Skin epidermis (tissue), 12 donors: ENCODE data around the gene GPR25.

Source experiments
- H3K27ac ChIP-seq, 21 experiments: fragments of 200-600 bp; sonication (generic) in 11 of 21; one replicate each; pipeline ENCODE4 v1.5.0; 2020; ENCODE audit warnings: mild to moderate bottlenecking in 3 of 21, inconsistent platforms in 2 of 21, moderate library complexity in 2 of 21
- H3K4me3 ChIP-seq, 7 experiments: fragments of 200-600 bp; sonication (generic) in 2 of 7; one replicate each; pipeline ENCODE4 v1.5.0; 2020; ENCODE audit warnings: inconsistent platforms in 2 of 7, mild to moderate bottlenecking in 2 of 7, moderate library complexity in 1 of 7

GPR25 gene

DNA sequence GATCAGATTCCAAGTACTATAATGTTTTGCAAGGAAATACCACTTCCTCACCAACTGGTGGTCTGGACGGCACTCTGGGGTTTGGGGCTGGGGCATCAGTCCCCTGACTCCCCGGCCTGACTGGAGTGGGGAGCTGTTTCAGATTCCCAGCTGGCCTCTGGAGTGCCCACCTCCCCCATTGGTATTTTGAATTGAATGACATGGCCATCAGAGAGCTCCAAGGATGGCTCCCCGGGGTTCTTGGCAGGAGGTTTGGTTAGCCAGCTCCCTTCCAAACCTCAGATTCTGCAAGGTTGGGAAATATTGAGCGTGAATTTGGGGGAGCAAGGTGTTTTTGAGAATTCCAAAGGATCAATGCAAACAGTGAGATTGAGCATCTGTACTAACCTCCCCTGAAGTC, 19.8 kb downstream of the GPR25 start:
- no peak overlapping the region for H3K4me3 ChIP-seq
- no peak overlapping the region for H3K27ac ChIP-seq

DNA sequence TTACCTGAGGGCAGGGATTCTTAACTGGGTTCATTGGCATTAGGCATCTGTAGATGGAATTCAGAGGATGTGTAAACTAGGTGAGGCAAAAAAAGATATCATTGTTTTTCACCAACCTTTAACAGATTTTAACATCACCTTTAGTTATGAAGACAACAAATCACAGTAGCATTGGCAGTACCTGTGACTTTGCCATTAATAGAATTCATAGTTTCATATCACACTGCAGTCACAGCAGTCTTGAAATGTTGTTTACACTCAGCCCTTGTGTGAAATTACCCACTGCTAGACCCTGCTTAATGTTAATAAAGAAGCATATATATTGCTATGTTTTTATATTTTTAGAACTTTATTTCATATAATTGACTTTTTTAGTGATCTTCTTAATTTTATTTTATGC, 20.2 kb downstream of the GPR25 start:
- H3K27ac ChIP-seq, result no peak overlapping the region
- no peak overlapping the region for H3K4me3 ChIP-seq

DNA sequence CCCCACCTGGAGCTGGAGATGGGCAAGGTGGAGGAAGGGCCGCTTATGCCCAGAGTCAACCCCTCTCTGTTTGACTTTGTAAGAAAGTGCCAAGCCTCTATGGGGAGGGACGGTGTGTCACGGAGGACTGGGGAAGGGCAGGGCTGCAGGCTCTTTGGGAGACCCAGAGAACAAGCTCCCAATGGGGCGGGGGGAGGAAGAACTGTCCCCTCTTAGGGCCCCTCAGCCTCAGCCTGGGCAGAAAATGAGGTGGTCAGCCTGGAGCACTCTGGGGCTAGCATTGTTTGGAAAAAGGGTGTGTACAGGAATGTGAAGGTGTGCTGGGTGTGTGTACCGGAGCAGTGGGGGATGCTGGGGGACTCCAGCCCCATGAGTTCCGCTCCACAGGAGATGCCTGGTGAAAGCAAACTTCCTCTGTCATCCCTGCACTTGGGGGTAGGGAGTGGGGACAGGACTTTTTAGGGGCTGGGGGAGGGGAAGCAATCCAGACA, 20.7 kb downstream of the GPR25 start:
- H3K4me3 ChIP-seq, result no peak overlapping the region
- no peak overlapping the region for H3K27ac ChIP-seq

DNA sequence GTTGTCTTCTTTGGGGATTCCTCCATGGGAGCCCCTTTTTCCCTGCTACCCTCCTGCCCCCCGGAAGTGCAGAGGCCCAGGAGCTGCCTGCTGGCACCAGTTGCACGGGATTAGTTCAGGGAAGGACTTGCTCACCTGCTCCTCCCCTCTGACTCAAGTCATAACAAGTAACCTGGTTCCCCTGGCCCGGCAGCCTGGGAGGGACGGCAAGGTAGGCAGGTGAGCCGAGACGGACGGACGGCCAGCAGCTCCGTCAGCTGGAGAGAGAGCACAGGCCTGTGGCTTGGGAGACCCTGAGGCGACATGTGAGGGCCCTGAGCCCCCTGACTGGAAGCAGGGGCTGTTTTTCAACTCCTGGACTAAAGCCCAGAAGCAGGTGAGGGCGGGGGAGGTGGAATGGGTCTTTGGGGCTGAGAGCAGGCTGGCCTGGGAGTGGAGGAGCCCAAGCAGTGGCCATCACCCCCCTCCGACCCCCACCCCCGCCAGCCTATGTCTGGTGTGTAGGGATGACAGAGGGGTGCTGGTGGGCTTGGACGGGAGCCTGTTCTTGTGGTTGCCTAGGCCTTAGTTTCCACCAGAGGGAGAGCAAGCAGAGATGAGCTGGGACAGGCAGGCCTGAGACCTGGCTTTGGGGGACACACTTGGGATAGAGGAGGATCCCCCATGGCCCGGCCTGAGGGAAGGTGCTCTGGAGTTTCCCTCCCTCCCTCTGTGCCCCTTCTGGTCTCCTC, 22.1 kb downstream of the GPR25 start, which contains the start of gene INAVA:
TSS of gene INAVA (plus strand) at position 189 of the 731 bp plus-strand sequence. CDS start 3,501 bp downstream, outside the sequence.
- Histone ChIP-seq H3K4me3 (peak within 1 kb of the TSS; percentile 32 to 56 (median 50)), H3K27ac (peak within 1 kb of the TSS; percentile 48 to 94 (median 87))

DNA sequence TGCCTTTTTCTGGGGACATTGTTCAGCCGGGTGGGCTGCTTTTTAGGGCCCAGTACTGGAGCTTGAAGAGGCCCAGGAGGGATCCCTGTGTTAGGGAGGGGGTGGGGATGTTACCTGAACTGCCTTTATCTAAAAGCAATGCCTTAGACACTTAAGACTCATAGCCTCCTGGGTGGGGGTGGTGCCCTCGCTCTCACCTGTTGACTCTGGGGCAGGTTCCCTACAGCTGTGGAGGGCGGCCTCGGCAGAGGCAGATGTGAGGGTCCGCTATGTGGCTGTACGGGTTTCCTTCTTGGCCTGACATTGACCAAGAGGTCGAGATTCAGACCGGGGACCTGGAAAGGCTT, 22.6 kb downstream of the GPR25 start:
- H3K4me3 ChIP-seq, result peak overlapping the region; percentile 32 to 56 (median 50)
- H3K27ac ChIP-seq, result peak overlapping the region in 20 of 21 experiments; percentile 70 to 94 (median 88)

DNA sequence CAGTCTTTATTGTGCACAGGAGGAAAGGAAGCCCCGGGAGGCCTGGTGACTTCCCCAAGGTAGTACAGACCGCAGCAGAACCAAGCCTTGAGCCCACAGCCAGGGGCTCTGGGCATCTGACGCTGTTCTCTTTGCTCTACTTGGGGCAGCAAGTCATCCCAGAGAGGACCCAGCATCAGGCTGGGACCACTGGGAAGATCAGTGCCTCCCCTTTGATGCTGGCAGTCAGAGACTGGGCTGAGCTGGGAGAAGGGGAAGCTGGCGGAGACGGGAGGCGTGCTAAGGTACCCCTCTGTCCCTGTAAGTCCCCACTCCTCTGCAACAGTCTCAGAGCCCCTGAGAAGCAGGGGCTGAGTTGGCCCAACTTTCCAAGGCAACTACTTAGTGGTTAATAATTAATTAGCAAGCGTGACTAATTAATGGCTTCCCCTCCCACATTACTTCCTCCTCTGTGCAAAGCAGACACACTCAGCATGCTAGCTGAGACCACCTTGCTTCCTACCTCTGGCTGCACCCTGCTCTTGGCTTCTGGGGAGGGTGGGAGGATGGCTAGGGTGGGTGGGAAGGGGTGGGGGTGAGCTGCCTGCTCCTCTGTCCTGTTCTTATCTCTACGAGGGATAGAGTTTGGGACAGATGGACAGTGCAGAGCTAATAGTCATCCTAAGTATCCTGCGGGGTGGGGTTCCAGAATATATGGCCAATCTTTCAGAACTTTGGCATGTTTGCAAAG, 23.2 kb downstream of the GPR25 start:
- peak overlapping the region; percentile 32 to 56 (median 50) for H3K4me3 ChIP-seq
- H3K27ac ChIP-seq, result peak overlapping the region in 20 of 21 experiments; percentile 70 to 94 (median 88)

DNA sequence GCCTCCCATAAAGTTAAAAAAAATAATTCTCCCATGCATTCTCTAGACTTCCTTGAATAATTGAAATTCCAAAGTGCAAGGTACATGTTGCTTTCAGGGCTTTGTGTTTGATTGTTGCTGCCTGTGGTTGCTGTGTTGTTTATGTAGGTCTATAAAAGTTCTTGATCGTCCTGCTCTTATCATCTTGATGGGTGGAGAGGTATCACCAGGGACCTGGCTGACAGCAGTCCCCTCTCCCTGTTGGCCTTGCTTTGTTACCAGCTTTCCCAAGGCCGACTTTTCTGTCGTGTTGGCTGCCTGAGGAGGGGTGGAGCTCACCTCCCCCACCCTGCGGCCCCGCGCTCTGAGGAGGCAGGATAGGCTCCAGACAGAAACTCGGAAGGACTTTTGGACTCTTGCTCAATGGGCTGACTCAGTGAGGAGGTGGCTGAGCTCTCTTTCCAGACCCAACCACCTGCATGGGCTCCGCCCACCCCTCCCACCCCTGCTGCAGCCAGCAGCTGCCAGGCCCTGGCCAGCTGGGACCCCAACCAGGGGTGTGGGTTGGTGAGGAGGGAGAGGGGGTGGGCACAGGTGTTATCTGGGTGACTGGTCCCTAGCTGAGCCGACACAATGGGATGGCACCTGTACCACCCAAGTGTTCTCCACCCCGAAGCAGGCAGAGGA, 23.9 kb downstream of the GPR25 start:
- H3K27ac ChIP-seq, result peak overlapping the region in 16 of 21 experiments; percentile 37 to 94 (median 89)
- peak overlapping the region; percentile 32 to 56 (median 50) for H3K4me3 ChIP-seq

DNA sequence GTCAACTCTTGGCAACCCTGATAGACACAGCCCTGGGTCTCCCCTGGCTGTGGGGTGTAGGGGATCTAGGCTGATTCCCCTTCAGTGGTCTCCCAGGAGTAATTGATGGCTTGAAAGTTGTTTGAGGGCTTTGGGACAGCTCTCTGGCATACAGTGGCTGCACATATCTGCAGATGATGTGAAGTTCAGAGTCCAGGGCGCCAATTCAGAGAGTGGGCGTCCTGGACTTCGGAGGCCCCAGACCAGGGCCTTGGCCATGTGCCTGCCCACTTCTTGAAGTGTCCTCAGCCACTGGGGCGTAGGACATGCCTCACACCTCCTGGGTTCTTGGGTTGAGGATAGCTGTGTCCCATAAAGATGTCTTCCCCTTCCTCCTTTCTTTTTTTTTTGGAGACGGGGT, 24.5 kb downstream of the GPR25 start:
- Histone ChIP-seq H3K4me3 (peak overlapping the region; percentile 5 to 56 (median 50)), H3K27ac (peak overlapping the region in 8 of 21 experiments; percentile 21 to 93 (median 81))

DNA sequence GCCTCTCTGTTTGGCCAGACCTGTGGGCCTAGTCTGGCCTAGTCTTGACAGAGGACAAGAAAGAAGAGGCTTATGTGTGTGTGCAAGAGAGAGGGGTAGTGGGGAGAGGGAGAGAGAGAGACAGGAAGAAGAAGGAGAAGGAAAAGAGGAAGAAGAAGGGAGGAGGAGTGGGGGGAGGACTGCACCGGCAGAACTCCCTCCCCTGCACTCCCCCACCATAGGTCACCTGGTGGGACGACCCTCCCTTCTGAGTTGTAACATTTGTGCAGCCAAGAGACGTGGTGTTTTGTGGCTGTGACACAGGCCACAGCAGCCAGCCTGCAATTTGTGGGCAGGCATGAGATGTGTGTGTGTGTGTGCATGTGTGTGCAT, 26.2 kb downstream of the GPR25 start:
- Histone ChIP-seq H3K27ac (peak overlapping the region in 2 of 21 experiments; percentile 20 to 41), H3K4me3 (no peak overlapping the region)

DNA sequence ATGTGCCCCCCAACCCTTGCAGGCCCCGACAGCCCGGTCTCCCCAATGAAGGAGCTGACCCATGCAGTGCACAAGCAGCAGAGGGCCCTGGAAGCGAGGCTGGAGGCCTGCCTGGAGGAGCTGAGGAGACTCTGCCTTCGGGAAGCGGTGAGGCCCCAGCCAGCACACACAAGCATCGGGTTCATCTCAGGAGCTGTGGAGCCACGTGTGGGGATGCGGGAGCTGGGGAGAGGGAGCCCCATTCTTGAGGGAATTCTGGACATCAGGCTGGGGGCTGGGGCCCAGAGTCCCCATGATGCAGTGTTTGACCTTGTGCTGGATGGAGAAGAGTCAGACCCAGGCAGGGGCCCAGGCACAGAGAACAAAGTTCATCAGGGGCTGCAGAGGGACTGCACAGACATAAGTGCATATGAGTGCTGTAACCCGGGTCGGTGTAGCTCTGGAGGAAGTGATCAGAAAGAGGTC, 26.7 kb downstream of the GPR25 start:
- H3K4me3 ChIP-seq, result no peak overlapping the region
- no peak overlapping the region for H3K27ac ChIP-seq

DNA sequence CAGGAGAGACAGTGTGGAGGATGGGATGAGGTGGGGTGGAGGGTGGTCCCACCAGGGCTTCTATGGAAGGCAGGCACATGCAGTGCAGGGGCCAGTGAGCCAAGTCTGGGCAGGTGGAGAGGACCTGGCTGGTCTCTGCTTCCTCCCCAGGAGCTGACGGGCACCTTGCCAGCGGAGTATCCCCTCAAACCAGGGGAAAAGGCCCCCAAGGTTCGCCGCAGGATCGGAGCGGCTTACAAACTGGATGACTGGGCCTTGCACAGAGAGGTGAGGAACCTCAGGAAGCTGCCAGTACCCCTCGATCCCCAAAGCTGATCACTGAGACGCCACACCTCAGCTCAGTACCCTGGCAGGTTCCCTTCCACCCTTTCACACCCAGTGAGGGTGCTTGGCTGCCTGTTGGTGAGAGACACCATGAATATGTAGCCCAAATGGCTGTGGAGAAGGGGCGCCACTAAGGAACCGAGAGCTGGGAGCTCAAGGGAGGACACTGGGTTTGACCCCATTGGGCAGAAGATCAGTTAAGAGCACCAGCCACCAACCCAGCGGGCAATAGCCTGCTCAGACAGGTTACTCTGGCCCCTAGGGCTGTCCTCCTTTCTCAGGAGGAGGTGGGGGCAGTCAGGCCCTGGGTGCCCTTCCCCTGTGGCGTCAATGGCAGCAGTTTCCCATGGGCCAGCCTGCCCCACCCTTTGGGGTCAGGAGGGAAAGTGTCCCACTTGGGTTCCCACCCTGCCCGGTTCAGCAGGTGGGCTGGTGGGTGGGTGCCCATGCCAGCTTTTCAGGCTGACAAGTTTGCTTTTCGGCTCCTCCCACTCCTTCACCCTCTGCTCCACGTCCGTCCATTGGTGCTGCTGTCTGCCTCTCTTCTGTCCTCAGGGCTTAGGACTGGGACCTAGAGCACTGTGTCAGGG, 27.4 kb downstream of the GPR25 start:
- Histone ChIP-seq H3K4me3 (no peak overlapping the region), H3K27ac (peak overlapping the region in 1 of 21 experiments; percentile 22)

DNA sequence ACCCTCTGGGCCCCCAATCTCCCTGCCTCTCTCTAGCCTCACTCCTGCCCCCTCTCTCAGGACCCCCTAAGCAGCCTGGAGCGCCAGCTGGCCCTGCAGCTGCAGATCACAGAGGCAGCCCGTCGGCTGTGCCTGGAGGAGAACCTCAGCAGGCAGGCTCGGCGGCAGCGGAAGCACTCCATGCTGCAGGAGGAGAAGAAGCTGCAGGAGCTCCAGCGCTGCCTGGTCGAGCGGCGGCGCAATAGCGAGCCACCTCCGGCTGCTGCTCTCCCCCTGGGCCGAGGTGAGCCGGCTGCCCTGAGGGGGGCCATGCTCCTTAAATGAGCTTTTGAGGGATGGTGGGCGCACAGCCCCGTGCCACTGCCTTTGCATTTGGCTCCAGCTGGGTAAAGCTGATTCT, 28.1 kb downstream of the GPR25 start:
- Histone ChIP-seq H3K27ac (peak overlapping the region in 1 of 21 experiments; percentile 22), H3K4me3 (no peak overlapping the region)

DNA sequence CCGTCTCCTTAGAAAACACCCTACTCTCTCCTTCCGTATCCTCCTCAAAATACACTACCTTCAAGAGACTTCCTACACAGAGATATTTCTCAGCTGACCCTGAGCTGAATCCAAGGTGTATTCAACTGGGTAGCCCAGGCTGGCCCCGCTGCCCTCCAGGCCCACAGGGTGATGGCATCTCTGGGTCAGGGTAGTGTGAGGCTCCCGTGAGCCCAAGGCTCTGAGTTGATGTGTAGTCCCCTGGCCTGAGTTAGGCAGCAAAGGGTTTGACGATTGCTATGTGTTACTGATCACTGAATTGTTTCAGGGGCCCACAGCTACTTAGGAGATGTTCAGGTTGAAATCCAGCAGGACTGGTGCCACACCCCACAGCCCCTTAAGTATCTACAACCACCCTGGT, 28.6 kb downstream of the GPR25 start:
- H3K27ac ChIP-seq, result peak overlapping the region in 1 of 21 experiments; percentile 22
- H3K4me3 ChIP-seq, result no peak overlapping the region

DNA sequence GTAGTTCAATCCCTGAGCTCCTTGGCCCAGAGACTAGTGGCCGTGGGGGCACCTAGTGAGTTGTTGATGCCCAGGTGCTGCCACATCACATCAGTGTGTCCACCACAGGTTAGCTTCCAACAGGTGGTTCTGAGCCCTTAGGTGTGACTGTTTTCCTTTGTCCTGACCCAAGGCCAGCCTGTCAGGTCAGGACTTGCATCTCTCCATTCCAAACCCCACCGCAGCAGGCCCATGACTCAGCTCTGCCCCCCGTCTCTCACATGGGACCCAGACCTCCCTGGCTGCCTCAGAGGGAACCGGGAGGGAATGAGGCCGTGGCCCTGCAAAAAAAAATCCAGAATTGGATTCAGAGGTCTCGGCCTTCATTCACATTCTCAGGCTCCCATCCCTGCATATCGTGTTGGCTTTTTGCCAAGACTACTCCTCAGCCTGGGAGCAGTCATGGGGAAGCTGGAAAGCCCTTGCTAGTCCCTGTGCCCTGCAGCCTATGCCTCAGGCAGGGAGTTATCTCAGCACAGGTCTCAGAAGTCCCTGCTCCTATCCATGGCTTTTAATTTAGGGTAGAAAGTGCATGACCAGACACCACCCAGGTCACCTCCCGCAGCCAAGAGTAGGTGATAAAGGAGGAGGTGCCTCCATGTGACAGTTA, 29.1 kb downstream of the GPR25 start:
- Histone ChIP-seq H3K27ac (peak overlapping the region in 1 of 21 experiments; percentile 22), H3K4me3 (no peak overlapping the region)

DNA sequence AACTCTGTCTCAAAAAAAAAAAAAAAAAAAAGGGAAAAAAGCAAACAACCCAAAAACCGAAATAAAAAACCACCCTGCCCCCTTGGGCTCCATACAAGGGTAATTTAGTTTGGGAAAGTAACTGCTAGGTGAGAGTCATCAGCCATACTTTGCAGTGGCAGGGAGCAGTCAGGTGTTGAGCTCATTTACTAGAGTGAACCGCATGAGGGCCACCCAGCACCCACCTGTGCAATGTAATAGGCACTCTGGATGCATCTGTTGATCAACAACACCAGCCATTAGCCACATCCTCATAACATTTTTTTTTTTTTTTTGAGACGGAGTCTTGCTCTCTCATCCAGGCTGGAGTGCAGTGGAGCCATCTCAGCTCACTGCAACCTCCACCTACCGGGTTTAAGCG, 31.0 kb downstream of the GPR25 start:
- H3K4me3 ChIP-seq, result no peak overlapping the region
- H3K27ac ChIP-seq, result no peak overlapping the region

DNA sequence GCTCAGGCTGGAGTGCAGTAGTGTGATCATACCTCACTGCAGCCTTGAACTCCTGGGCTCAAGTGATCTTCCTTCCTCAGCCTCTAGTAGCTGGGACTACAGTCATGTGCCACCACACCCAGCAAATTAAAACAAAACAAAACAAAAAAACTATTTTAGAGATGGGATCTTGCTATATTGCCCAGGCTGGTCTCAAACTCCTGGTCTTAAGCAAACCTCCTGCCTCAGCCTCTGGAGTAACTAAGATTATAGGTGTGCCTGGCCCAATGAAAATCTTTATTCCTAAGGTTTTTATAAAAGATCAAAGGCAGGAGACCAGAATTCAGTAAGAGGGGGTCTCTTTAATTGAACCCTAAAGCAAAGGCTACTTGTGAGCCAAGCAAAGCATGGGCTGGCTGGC, 32.0 kb downstream of the GPR25 start:
- Histone ChIP-seq H3K4me3 (no peak overlapping the region), H3K27ac (peak overlapping the region in 7 of 21 experiments; percentile 12 to 73 (median 23))

DNA sequence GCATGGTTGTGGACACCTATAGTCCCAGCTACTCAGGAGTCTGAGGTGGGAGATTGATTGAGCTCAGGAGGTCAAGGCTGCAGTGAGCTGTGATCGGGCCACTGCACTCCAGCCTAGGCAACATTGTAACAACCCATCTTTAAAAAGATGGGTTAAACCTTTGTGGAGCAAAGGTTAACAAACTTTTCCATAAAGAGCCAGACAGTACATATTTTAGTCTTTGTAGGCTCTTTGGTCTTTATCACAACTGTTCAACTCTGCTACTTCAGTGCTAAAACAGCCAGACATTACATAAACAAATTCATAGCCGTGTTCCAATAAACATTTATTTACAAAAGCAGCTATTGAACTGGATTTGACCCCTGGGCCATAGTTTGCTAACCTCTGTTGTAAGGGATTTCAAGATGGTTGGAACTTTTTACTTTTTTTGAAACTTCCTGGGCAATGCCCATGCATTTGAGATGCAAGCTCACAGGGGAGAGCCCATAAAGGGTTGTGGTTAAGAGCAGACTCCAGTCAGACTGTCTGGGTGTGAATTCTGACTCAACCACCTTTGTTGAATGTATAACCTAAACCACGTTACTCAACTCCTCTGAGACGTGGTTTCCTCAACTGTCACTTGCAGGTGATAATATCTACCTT, 32.8 kb downstream of the GPR25 start:
- Histone ChIP-seq H3K27ac (peak overlapping the region in 8 of 21 experiments; percentile 20 to 73 (median 28)), H3K4me3 (no peak overlapping the region)

DNA sequence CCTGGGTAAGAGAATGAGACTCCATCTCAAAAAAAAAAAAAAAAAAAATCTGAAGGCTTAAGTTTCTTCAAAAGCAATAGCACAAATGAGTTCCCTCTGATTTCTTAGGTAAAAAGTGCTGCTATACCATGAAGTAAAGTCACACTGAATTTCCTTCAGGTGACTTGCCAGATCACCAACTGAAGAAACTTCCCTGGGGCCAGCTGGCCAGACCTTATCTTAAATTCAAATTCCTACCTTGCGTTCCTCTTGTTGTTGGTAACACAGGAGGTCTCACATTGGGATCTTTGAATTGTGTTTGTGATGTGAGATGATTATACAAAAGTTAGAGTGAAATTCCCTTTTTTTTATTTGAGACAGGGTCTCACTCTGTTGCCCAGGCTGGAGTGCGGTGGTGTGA, 33.7 kb downstream of the GPR25 start:
- H3K27ac ChIP-seq, result peak overlapping the region in 13 of 21 experiments; percentile 2 to 76 (median 45)
- no peak overlapping the region for H3K4me3 ChIP-seq
